Measurements from ENCODE around the gene PLEKHG5. TPM values are rescaled to one million over a fixed set of nuclear protein-coding genes. Genes with fewer than 3 reads are reported as not detected.
A peak's percentile ranks its signal among the peaks of the same experiment; 100 is the strongest.

Gene PLEKHG5
- total and polyA plus RNA-seq, 2 donors (not counting 1 experiment from before 2014, with no cell fraction given): 0.13 to 0.20 TPM

DNA sequence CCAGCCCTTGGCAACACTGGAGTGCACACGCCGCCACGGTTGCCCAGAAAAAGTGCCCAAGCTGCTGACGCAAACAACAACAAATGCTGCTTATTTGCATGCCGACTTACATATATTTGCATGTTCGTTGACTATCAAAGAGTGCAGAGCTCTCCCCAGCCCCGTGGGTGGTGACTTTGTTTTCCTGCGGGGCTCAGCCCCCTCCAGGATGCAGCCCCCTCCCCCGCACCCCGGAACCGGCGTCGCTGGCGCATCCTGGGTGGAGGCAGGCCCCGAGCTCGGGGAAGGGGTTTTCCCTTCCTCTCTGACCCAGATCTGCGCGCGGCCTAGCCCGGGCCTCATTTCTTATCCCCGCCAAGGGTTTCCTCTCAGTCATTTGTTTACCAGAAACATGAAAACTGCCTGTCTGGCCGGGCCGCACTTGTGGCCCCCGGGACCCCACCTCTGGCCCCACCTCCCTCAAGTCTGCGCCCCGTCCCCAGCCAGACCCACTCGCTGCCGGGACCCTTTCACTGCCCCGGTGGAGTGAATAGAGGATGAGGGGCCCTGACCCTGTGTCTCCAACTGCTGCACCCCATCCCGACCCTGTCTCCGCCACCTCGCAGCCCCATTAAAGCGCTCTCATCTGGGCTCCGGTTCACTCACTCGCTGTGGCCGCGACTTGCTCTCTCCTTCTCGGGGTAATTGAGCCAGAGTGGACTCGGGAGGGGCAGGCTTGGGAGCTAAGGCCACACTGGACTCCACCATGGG, 31.0 kb downstream of the PLEKHG5 start:
- Histone ChIP-seq H3K9ac (ENCODE audit: low read length) (peak overlapping the region; percentile 37), H4K20me1 (ENCODE audit: control insufficient read depth, insufficient read depth, low read length, poor library complexity, severe bottlenecking) (no peaks in the 10 kb centered on the region), H3K9me3 (ENCODE audit: control extremely low read depth in 1 of 3, control insufficient read depth in 2 of 3, insufficient read depth in 1 of 3, low read length in 2 of 3) (no peaks in the 10 kb centered on the region), H3K27me3 (replicated peaks in 1 of 4; ENCODE audit: control extremely low read depth in 1 of 4, control insufficient read depth in 3 of 4, insufficient read depth in 4 of 4, low read length in 3 of 4) (peaks cover 0 to 50% (median 19%) of the 10 kb centered on the region in 4 experiments), H3K79me2 (ENCODE audit: control insufficient read depth, insufficient read depth, low read length) (no peaks in the 10 kb centered on the region), H2AFZ (ENCODE audit: insufficient read depth, low read depth, low read length, poor library complexity, severe bottlenecking) (peak overlapping the region; percentile 54), H3K4me2 (replicated peaks; ENCODE audit: low read depth, low read length, poor library complexity, severe bottlenecking) (peak overlapping the region; percentile 72), H3K36me3 (replicated peaks in 1 of 2; ENCODE audit: control extremely low read depth in 1 of 2, control insufficient read depth in 1 of 2, extremely low read depth in 1 of 2, insufficient read depth in 2 of 2, low read length in 1 of 2) (no peaks in the 10 kb centered on the region), H3K4me3 (ENCODE audit: control extremely low read depth in 1 of 5, extremely low read depth in 1 of 5, insufficient read depth in 1 of 5, low read depth in 2 of 5, low read length in 4 of 5) (peak overlapping the region in 2 of 5 experiments; percentile 32 to 50), H3K27ac (ENCODE audit: low read length in 2 of 2) (no peak overlapping the region), H3K4me1 (ENCODE audit: control insufficient read depth in 2 of 2, insufficient read depth in 2 of 2, low read length in 2 of 2) (peaks cover 16 to 20% of the 10 kb centered on the region in 2 donors)
- POLR2A ChIA-PET: no interaction called here
- intact Hi-C loops (cut with micrococcal nuclease): no loop called here
- CTCF ChIA-PET: interaction anchor here (0.9 to 1.0 kb wide), 2 partner anchors 12 to 16 kb away, joined by 3 read pairs; no protein-coding TSS in a partner anchor
- WGBS (ENCODE audit: insufficient coverage): 32% methylated on average over 35 of the region's 39 CpGs
- Mint-ChIP-seq H3K27ac (peak overlapping the region; percentile 20), H3K9me3 (ENCODE audit: insufficient read depth) (no peaks in the 10 kb centered on the region), H3K4me3 (peak overlapping the region; percentile 71), H3K4me1 (peaks cover 23% of the 10 kb centered on the region), H3K27me3 (peaks cover 44% of the 10 kb centered on the region)
- DNase-seq: peak; percentile 63
- no peak for TF ChIP-seq CTCF (IDR thresholded peaks at IDR 0.05)
- no peak for TF ChIP-seq EZH2 (IDR thresholded peaks at IDR 0.05; ENCODE audit: borderline replicate concordance, insufficient read depth, low read depth, low read length, poor library complexity, severe bottlenecking)
- peak; percentile 48 for ATAC-seq (ENCODE audit: low read depth)

DNA sequence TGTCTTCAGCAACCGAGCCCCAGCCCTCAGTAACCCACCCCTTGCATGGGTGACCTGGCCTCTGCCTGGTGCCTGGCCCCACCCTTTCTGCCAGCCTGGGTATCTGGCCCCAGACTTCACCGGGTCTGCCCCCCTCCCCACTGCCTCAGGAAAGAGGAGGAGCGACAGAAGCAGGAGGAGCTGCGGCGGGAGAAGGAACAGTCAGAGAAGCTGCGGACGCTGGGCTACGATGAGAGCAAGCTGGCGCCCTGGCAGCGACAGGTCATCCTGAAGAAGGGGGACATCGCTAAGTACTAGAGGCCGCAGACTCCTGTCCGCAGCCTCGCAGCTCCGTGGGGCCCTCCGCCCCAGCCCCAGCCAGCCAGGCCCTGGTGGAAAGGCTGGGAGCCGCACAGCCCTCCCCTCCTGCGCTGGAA, 31.6 kb downstream of the PLEKHG5 start:
- peak overlapping the region; percentile 71 for H3K4me3 Mint-ChIP-seq
- ATAC-seq (ENCODE audit: low read depth): no peak
- Histone ChIP-seq H3K79me2 (ENCODE audit: control insufficient read depth, insufficient read depth, low read length) (no peaks in the 10 kb centered on the region), H3K27me3 (replicated peaks in 1 of 4; ENCODE audit: control extremely low read depth in 1 of 4, control insufficient read depth in 3 of 4, insufficient read depth in 4 of 4, low read length in 3 of 4) (peaks cover 0 to 46% (median 19%) of the 10 kb centered on the region in 4 experiments), H4K20me1 (ENCODE audit: control insufficient read depth, insufficient read depth, low read length, poor library complexity, severe bottlenecking) (no peaks in the 10 kb centered on the region), H3K9ac (ENCODE audit: low read length) (peak overlapping the region; percentile 37), H3K9me3 (ENCODE audit: control extremely low read depth in 1 of 3, control insufficient read depth in 2 of 3, insufficient read depth in 1 of 3, low read length in 2 of 3) (no peaks in the 10 kb centered on the region), H3K4me3 (ENCODE audit: control extremely low read depth in 1 of 5, extremely low read depth in 1 of 5, insufficient read depth in 1 of 5, low read depth in 2 of 5, low read length in 4 of 5) (peak overlapping the region in 1 of 5 experiments; percentile 32), H3K4me1 (ENCODE audit: control insufficient read depth in 2 of 2, insufficient read depth in 2 of 2, low read length in 2 of 2) (peaks cover 16 to 17% of the 10 kb centered on the region in 2 donors), H3K27ac (ENCODE audit: low read length in 2 of 2) (no peak overlapping the region), H2AFZ (ENCODE audit: insufficient read depth, low read depth, low read length, poor library complexity, severe bottlenecking) (peak overlapping the region; percentile 54), H3K4me2 (replicated peaks; ENCODE audit: low read depth, low read length, poor library complexity, severe bottlenecking) (peak overlapping the region; percentile 72), H3K36me3 (replicated peaks in 1 of 2; ENCODE audit: control extremely low read depth in 1 of 2, control insufficient read depth in 1 of 2, extremely low read depth in 1 of 2, insufficient read depth in 2 of 2, low read length in 1 of 2) (no peaks in the 10 kb centered on the region)
- H3K27me3 Mint-ChIP-seq: peaks cover 44% of the 10 kb centered on the region
- intact Hi-C loops (cut with micrococcal nuclease): no loop called here
- 6% methylated on average over 18 of the region's 18 CpGs for WGBS (ENCODE audit: insufficient coverage)
- peaks cover 23% of the 10 kb centered on the region for H3K4me1 Mint-ChIP-seq
- POLR2A ChIA-PET: no interaction called here
- no peaks in the 10 kb centered on the region for H3K9me3 Mint-ChIP-seq (ENCODE audit: insufficient read depth)
- no peak for DNase-seq
- CTCF ChIA-PET: interaction anchor here (0.9 to 1.0 kb wide), 2 partner anchors 12 to 17 kb away, joined by 3 read pairs; no protein-coding TSS in a partner anchor
- no peak overlapping the region for H3K27ac Mint-ChIP-seq
- no peak for TF ChIP-seq EZH2 (IDR thresholded peaks at IDR 0.05; ENCODE audit: borderline replicate concordance, insufficient read depth, low read depth, low read length, poor library complexity, severe bottlenecking)
- TF ChIP-seq CTCF (IDR thresholded peaks at IDR 0.05): no peak

Data from B cell (primary cell).